ENCODE measurements around the gene ST7L. TPM values are rescaled to one million over a fixed set of nuclear protein-coding genes. Genes with fewer than 3 reads are reported as not detected.

Gene ST7L
- total RNA-seq (10 to 100 TPM; 59.1 to 97.2 TPM), polyA plus RNA-seq (ENCODE audit: insufficient read depth, low read depth, low replicate concordance) (125 TPM)
- long read RNA-seq, donor 1, full-length matches to known transcripts = 8 of 14 reads
- long read RNA-seq, donor 1, partial matches to known transcripts = 6 of 14 reads
- long read RNA-seq, donor 1, other reads (novel, unspliced or antisense) = 0 of 14 reads
- long read RNA-seq, donor 2, full-length matches to known transcripts = 2 of 2 reads
- long read RNA-seq, donor 2, partial matches to known transcripts = 0 of 2 reads
- long read RNA-seq, donor 2, other reads (novel, unspliced or antisense) = 0 of 2 reads

GRCh38 chr1:112618721-112619517 lies at the start of gene ST7L:
Gene ST7L, minus strand, starts transcription at chr1:112619141. Its CDS starts 28 bp downstream, at chr1:112619113.
- no peaks in the 10 kb centered on the region for H3K36me3 ChIP-seq (ENCODE audit: low read depth, missing control alignments)
- TF ChIP-seq POLR2A (IDR thresholded peaks at IDR 0.05) = no peak
- TF ChIP-seq CTCF (IDR thresholded peaks at IDR 0.05) = no peak
- 0 to 1% methylated on average over 26 to 48 of the region's 48 CpGs for WGBS, 2 donors
- H3K27me3 ChIP-seq = no peaks in the 10 kb centered on the region
- intact Hi-C loops (cut with DNase I; ENCODE audit: low total_unique reads) = loop anchor here (2.0 to 5.0 kb wide), 2 partner anchors 88 to 117 kb away; partner anchors contain the start of gene RHOC
- peak; percentile 90 for DNase-seq
- H3K27ac ChIP-seq = peak within 1 kb of the TSS; percentile 95 to 97
- H3K4me3 ChIP-seq = peak within 1 kb of the TSS; percentile 81 to 87
- H3K4me1 ChIP-seq = peaks cover 22% of the 10 kb centered on the region
- H3K9me3 ChIP-seq = no peaks in the 10 kb centered on the region

- no peak for DNase-seq
- intact Hi-C loops (cut with DNase I; ENCODE audit: low total_unique reads) = no loop called here
- H3K4me3 ChIP-seq = no peak overlapping the region
- H3K27me3 ChIP-seq = no peaks in the 10 kb centered on the region
- H3K27ac ChIP-seq = no peak overlapping the region
- H3K36me3 ChIP-seq (ENCODE audit: low read depth, missing control alignments) = no peaks in the 10 kb centered on the region
- no peak for TF ChIP-seq POLR2A (IDR thresholded peaks at IDR 0.05)
- no peak for TF ChIP-seq CTCF (IDR thresholded peaks at IDR 0.05)
- H3K9me3 ChIP-seq = no peaks in the 10 kb centered on the region
- WGBS, 2 donors = 85 to 92% methylated on average over 2 of the region's 2 CpGs
- H3K4me1 ChIP-seq = peaks cover 8% of the 10 kb centered on the region
Measured at GRCh38 chr1:112666946-112667345, 48.0 kb upstream of the ST7L start.

- H3K9me3 ChIP-seq = no peaks in the 10 kb centered on the region
- intact Hi-C loops (cut with DNase I; ENCODE audit: low total_unique reads) = no loop called here
- WGBS, 2 donors = 92 to 95% methylated on average over 3 of the region's 3 CpGs
Measured at GRCh38 chr1:112665857-112666256, 46.9 kb upstream of the ST7L start.

GRCh38 chr1:112651205-112651604 lies 32.3 kb upstream of the ST7L start:
- H3K4me1 ChIP-seq = no peaks in the 10 kb centered on the region
- 98 to 100% methylated on average over 1 of the region's 1 CpG for WGBS, 2 donors
- intact Hi-C loops (cut with DNase I; ENCODE audit: low total_unique reads) = no loop called here
- DNase-seq = no peak
- H3K9me3 ChIP-seq = no peaks in the 10 kb centered on the region
- no peak overlapping the region for H3K27ac ChIP-seq
- no peak for TF ChIP-seq CTCF (IDR thresholded peaks at IDR 0.05)
- no peak for TF ChIP-seq POLR2A (IDR thresholded peaks at IDR 0.05)
- no peaks in the 10 kb centered on the region for H3K36me3 ChIP-seq (ENCODE audit: low read depth, missing control alignments)
- H3K27me3 ChIP-seq = no peaks in the 10 kb centered on the region
- H3K4me3 ChIP-seq = no peak overlapping the region

More at GRCh38 chr1:112665857-112666256, 46.9 kb upstream of the ST7L start:
- Histone ChIP-seq H3K36me3 (ENCODE audit: low read depth, missing control alignments) (no peaks in the 10 kb centered on the region), H3K4me1 (no peaks in the 10 kb centered on the region), H3K4me3 (no peak overlapping the region), H3K27ac (no peak overlapping the region), H3K27me3 (no peaks in the 10 kb centered on the region)
- no peak for DNase-seq
- TF ChIP-seq POLR2A (IDR thresholded peaks at IDR 0.05) (no peak), CTCF (IDR thresholded peaks at IDR 0.05) (no peak)

All from testis (tissue), 5 donors.